SK-N-SH treated with all-trans-retinoic acid at 6 μM for 48 hours (cell line): ENCODE data around the gene DDX1.

ENCODE experiments used
- CREB5 ChIP-seq: fragments of 250-450 bp; sonication (Bioruptor Pico); IDR thresholded peaks from 2 replicates; pipeline ENCODE4 v1.5.1; 2020; ENCODE audit warnings: low read depth, mild to moderate bottlenecking, moderate library complexity
- ESRRG ChIP-seq: fragments of 250-450 bp; sonication (Bioruptor Pico); IDR thresholded peaks from 2 replicates; pipeline ENCODE4 v1.6.1; 2021; ENCODE audit warnings: mild to moderate bottlenecking
- ISL1 ChIP-seq: fragments of 250-450 bp; sonication (Bioruptor Pico); IDR thresholded peaks from 2 replicates; pipeline ENCODE4 v2.1.2; 2022; ENCODE audit warnings: mild to moderate bottlenecking, moderate library complexity
- OSR1 ChIP-seq: fragments of 250-450 bp; sonication (Bioruptor Pico); IDR thresholded peaks from 2 replicates; pipeline ENCODE4 v1.8.0; 2022; ENCODE audit warnings: moderate library complexity, mild to moderate bottlenecking, inconsistent platforms
- PATZ1 ChIP-seq: fragments of 250-450 bp; sonication (Bioruptor Pico); IDR thresholded peaks from 2 replicates; pipeline ENCODE4 v1.8.0; 2020; ENCODE audit warnings: mild to moderate bottlenecking, moderate library complexity, borderline replicate concordance
- POU6F1 ChIP-seq: fragments of 250-450 bp; sonication (Bioruptor Pico); IDR thresholded peaks from 2 replicates; pipeline ENCODE4 v1.8.0; 2021; ENCODE audit warnings: low read depth, mild to moderate bottlenecking, moderate library complexity, borderline replicate concordance
- PPARA ChIP-seq: fragments of 250-450 bp; sonication (Bioruptor Pico); IDR thresholded peaks from 2 replicates; pipeline ENCODE4 v1.5.0; 2020; ENCODE audit warnings: mild to moderate bottlenecking, borderline replicate concordance
- RARB ChIP-seq: fragments of 250-450 bp; sonication (Bioruptor Pico); IDR thresholded peaks from 2 replicates; pipeline ENCODE4 v1.8.0; 2021; ENCODE audit warnings: mild to moderate bottlenecking, moderate library complexity
- TCF4 ChIP-seq: fragments of 250-450 bp; sonication (Bioruptor Pico); IDR thresholded peaks from 2 replicates; pipeline ENCODE4 v1.8.0; 2021; ENCODE audit warnings: mild to moderate bottlenecking, moderate library complexity, borderline replicate concordance
- TOX ChIP-seq: fragments of 250-450 bp; sonication (Bioruptor Pico); IDR thresholded peaks from 2 replicates; pipeline ENCODE4 v1.8.0; 2021; ENCODE audit warnings: mild to moderate bottlenecking, moderate library complexity, borderline replicate concordance
- ZC3H10 ChIP-seq: fragments of 250-450 bp; sonication (Bioruptor Pico); IDR thresholded peaks from 2 replicates; pipeline ENCODE4 v1.5.1; 2021; ENCODE audit warnings: mild to moderate bottlenecking, moderate library complexity
- ZFP30 ChIP-seq: fragments of 450-650 bp; formaldehyde crosslinking; IDR thresholded peaks from 2 replicates; pipeline ENCODE4 v1.5.0; 2022; ENCODE audit warnings: mild to moderate bottlenecking, moderate library complexity
- ZNF565 ChIP-seq: fragments of 450-650 bp; formaldehyde crosslinking; conservative IDR thresholded peaks from 2 replicates; pipeline ENCODE4 v1.5.0; 2020; ENCODE audit warnings: low read depth, mild to moderate bottlenecking, moderate library complexity

GRCh38 chr2:15661295-15661569 is 69.6 kb downstream of the DDX1 start:
- no peak for TF ChIP-seq PATZ1 (CRISPR knock-in tag)
- TF ChIP-seq RARB, result no peak
- TF ChIP-seq ESRRG (CRISPR knock-in tag), result no peak
- TF ChIP-seq TCF4, result no peak
- no peak for TF ChIP-seq PPARA
- TF ChIP-seq ISL1 (CRISPR knock-in tag), result no peak
- TF ChIP-seq ZNF565 (CRISPR knock-in tag), result no peak
- no peak for TF ChIP-seq OSR1
- TF ChIP-seq TOX (CRISPR knock-in tag), result no peak
- TF ChIP-seq ZC3H10 (CRISPR knock-in tag), result no peak
- no peak for TF ChIP-seq ZFP30 (CRISPR knock-in tag)
- TF ChIP-seq POU6F1, result no peak
- no peak for TF ChIP-seq CREB5 (CRISPR knock-in tag)
